ENCODE results near the gene SMIM26.

DNA sequence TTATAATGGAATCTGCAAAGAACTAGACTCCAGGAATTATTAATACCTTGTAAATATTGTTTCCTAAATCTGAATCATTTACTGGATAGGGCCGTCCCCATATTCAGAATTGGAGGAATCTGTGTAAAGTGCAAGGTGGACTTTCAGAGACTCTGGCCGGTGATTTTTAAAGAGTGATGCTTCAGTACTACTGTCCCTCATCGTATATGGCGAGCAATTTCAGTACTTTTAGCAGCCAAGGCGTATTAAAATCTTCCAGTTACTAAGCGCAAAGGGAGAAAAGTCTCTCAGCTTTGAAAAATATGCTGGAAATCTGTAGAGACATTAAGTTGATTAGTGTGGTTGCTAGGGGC lies 483 bp downstream of the SMIM26 start:
- no peak for TF ChIP-seq CTCF (IDR thresholded peaks at IDR 0.05)
- no peak for TF ChIP-seq EZH2 (IDR thresholded peaks at IDR 0.05)
